GM19395 (cell line): ENCODE measurements around the gene PDLIM7.

Source experiments
- ATAC-seq: cut with Tn5 transposase; IDR thresholded peaks from one replicate; pipeline ENCODE4 v1.9.1; 2021; ENCODE audit warnings: mild to moderate bottlenecking, moderate library complexity; ENCODE audit not compliant: unreplicated experiment

PDLIM7 gene

DNA sequence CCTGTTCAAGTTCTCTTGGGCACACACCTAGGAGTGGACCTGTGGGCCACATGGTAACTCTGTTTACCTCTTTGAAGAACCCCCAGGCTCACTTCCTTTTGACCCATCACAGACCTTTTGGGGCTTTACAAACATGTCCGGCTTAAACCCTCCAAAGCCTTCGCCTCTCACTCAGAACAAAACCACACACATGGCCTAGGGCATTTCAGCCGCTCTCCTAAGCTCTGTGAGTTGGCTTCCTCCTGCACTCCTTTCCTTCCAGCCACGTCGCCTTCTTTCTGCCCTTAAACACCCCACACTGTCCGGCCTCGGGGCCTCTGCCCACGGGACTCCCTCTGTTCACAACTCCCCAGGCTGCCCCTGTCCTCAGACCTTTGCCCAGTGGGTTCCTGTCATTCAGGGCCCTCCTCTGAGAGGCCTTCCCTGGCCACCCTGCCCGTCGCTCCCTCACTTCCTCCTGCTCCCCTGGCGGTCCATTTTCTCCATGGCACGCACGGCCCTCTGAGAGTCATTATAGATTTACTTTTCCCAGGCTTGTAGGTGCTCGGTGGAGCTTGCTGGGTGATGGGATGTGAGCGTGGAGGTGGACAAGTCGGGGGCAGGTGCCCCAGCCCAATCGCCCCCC, 10.3 kb upstream of the PDLIM7 start:
- ATAC-seq = no peak

DNA sequence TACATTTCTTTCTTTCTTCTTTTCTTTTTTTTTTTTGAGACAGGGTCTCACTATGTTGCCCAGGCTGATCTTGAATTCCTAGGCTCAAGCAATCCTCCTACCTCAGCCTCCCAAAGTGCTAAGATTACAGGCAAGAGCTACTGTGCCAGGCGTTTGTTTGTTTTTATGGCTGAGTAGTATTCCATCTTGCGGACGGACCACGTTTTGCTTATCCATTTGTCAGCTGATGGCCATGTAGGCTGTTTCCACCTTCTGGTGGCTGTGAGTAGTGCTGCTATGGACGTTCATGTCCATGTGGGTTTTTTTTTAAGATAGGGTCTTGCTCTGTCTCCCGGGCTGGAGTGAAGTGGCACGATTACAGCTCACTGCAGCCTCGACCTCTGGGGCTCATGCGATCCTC, 9.8 kb upstream of the PDLIM7 start:
- ATAC-seq = no peak

DNA sequence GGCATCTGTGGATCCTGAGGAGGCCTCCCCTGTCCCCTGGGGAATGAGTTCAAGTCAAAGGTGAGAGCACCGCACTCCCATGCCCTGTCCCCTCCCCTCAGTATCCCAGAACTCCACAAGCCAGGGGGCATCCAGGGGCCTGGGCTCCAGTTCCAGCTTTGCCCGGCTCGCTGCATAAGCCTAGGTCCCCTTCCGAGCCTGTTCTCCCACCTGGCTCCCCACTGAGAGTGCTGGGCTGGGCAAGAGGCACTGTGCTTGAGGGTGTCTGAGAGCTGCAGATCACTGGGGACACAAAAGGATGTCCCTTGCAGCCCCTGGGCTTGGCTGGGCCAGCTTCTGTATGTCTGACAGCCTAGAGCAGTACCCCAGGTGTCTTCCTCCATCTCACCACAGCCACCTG, 7.7 kb upstream of the PDLIM7 start:
- no peak for ATAC-seq

DNA sequence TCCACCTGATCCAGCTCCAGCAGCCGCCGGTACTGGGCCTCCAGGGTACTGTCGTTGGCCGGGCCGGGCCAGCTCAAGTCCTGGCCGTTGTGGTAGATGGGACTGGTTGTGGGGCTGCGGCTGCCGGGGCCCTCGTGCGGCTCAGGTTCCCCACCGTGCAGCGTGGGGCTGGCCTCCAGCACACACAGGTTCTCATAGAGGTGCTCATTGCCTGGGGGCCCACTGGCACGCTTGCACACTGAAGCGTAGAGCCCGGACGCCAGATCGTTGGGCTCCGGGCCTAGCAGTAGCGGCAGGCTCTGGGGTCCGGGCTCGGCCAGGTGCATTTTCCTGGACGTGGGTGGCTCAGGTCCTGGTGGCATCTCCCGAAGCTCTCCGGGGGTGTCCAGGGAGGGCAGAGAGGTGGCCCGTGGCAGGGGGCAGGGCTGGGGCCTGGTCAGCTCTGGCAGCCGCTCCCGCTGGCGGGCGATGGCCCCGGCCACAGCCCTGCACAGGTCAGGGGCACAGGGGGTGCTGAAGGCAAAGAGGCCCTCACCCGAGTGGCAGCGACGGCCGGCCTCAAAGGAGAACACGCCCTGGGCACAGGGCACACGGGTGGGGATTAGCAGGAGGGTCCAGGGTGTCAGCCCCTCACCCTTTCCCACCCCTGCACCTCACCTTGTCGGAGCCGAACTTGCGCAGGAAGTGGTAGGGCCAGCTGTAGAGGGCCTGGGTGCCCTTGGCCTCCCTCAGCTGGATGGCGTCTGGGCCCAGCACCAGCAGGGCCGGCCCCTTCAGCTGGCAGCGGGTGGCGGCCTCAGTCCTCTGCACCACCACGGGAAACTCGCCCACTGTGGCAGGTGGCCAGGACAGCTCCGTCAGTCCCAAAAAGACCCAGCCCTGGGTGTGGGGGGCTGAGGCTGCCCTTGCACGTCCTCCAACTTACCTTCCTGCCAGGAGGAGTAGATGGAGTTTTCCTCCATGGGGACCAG, 7.0 kb upstream of the PDLIM7 start:
- no peak for ATAC-seq

DNA sequence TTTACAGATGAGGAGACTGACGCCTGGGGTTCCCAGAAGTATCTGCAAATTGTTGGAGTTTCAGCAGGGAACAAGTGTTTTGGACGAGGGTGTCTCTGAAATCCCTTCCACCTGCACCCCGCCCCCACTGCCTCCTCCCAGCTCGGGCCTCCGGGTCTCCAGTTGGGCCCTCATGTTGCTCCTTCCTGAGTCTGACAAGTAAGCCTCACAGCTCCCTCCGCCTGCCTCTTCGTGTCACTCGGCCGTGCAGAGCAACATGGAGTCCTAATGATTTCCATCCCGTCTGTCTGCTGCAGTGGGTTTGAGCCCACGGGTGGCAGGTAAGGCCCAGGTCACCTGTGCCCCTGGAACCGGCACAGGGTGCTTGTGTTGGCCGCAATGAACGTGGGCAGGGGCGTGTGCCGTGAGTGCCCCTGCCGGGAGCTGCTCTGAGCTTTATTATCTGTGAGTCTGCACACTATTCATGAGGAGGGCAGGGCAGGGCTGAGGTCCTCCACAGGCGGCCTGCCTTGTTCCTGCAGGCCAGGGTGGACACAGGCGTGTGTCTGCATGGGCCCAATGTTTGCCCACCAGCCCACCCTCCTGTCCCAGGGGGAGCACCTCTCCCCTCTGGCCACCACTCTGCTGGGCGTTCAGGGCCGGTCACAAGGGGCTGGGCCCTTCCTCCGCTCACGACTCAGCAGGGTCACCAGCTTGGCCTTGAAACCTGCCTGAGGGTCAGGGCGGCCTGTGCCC, 6.1 kb upstream of the PDLIM7 start:
- ATAC-seq = no peak

DNA sequence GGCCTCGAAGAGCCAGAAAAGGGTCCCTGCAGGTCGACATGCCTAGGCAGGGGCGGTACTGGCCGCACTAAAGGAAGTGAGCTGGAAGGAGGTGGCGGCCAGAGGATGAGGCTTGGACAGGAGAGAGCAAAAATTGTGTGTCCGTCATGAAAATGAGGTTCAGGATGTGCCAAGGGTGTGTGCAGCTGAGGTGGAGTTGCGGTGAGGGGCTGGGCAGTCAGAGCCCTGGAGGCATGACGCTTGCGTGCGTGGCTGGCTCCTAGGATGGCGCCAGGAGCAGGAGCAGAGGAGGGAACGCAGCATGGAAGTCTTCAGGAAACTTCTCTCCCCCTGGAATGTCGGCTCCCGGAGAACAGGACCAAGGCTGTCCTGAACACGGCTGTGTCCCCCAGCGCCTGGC, 5.5 kb upstream of the PDLIM7 start:
- no peak for ATAC-seq

DNA sequence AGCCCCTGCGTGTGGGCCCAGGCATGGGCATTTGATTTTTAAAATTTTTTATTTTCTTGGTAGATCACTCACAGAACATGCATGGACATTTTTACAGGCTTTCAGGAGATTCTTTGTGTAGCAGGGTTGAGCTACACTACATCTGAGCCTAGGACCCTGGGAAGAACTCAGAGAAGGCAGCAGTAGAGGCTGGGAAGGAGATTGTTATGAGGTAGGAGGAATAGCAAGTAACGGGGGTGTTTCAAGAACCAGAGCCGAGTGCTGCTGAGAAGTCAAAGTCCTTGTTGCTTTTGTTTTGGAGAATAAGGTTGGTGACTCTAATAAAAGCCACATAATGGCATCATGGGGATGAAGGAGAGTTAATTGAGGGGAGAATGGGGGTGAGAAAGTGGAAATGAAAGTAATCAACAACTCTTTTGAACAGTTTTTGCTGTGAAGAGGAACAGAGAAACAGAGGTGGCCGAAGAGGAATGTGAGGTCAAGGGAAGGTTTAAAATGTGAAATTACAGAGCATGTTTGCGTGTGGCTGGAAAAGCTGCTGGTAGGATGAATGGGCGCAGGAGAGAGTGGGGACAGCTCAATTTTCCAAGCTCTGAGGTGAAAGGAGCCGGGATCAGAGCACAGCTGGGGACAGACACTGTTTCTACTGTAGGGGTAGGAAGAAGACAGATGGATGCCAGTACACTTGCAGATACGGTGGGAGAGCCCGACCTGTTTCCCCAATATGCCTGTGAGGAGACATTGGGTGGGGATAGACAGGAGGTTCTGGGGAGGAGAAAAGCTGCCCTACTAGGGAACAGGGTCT, 4.7 kb upstream of the PDLIM7 start:
- no peak for ATAC-seq

DNA sequence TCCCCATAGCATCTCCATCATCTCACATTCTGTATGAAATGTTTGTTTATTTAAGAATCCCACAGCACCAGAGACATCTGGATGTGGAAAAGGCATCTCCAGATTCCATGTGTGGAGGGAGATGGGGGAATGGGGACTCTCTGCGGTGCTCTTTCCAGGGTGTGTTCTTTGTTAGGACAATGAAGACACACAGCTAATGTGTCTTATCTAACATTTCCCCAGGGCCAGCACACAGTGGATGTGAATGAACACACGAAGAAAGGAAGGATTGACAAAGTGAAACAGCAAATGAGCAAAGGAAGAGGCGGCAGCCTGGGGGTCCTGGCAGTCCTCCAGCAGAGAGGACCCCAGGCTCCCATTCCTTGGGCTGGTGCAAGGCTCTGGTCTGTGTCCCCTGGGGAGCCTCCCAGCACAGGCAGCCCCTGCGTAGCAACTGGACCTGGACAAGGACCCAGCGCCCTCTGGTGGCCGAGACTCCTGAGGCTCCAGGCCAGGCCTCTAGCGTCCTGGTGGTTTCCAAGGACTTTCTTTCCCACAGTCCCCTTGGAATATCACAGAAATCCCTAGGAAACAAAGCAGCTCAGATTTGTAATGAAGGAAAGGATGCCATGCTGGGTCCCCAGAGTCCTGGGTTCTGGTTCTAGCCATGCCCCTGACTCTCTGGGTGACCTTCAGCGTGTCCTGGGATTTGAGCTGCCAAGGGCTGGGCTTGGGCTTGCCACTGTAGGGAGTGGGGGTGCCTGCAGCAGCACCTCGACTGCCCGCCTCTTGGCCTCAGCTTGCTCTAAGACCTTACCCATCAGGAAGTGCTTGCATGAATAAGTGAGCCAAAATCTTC, 3.5 kb upstream of the PDLIM7 start:
- ATAC-seq = no peak

DNA sequence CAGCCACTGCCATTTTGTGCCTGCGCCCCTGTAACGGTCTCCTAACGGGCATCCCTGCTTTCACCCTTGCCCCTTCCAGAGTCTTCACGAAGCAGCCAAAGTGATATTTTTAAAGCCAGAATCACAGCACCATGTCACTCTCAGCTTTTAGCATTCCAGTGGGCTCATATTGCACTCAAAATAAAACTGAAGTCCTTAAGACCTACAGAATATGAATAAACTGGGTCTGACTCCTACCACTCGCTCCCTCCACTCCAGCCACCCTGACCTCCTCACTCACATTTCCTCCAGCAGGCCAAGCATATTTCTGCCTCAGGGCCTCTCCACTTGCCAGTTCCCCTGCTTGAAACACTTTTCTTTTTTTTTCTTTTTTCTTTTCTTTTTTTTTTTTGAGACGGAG, 2.4 kb upstream of the PDLIM7 start:
- ATAC-seq = no peak

DNA sequence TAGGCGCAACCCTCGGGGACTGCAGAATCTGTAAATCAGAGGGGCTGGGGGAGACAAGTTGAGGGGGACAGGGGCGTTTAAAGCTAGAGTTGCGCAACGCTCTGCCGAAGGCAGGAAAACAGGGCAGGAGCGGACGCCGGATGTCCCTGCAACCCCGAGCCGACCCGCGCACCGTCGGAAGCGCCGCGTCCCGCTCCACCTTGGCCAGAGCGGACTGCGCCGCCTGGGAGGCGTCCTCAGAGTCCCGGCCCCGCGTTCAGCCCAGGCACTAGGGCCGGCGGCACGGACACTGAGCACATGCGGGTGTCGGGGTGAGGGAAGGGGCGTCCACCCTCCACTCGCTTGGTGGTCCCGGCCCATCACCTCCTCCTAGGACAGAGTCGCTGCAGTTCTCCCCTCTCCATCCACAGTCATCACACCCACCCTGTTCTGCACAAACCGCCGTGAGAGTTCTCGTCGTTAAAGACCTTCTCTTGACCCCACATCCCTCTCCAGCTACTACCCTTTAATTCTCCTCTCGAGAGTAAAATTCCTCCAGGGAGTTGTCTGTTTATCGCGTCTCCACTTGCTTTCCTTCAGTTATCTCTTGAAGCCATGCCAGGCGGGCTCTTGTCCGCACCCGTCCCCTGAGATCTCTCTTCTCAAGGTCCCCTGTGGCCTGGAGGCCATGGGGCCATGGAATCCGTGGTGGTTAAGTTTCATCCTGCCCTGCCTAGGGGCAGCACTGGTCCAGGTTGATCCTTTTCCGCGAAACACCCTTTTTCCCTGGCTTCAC, 796 bp upstream of the PDLIM7 start:
- ATAC-seq = peak; percentile 4

DNA sequence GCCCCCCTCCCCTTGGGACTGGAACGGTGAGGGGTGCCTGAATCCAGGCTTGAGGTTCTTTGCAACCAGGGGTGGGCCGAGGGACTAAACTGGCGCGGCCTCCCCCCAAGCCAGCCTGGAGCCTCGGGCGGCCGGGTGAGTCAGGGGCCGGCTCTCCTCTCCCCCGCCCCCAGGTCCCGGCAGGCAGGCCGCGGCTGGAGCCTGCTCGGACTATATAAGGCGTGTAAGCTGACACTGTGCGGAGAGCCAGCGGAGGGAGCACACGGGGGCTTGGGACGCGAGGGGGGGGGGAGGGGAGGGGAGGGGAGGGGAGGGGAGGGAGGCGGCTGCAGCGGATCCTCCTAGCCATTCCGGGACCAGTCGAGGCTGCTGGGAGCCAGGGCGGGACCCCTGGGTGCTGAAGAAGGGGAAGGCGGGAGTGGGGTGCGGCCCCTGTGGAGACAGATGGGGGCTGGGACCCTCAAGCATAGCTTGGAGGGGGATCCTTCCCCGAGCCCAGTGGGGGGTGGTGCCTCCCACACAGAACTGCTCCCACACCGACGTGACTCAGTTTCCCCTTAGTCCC, 595 bp downstream of the PDLIM7 start:
- ATAC-seq = no peak

DNA sequence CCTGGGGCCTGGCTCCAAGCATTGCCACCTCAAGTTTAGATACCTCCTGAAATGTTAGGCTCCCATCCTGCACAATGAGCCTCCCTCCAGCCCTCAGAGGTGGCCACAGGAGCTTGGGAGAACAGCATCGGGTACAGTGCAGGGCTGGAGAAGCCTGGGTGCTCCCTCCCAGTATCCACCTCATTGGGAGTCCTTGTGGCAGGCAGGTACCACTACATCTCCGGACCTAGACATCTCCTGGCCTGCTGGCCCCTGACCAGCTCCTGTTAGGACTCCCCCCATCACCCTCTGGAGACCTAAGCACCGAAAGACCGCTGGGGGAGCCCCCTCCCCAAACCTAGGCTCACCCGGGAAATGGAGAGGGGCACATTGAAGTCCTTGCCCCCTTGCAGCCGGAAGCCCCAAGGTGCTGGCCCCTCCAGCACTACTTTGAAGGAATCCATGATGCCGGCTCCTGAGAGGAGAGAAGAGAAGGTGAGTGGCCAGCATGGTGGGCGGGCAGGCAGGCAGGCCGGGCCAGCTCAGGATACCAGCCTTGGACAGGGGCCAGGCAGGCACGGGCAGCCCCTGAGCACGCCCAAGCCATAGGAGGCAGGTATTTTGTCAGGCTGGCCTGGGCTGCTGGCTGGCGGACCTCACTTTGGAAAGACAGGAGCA, 1.2 kb downstream of the PDLIM7 start:
- ATAC-seq = no peak

DNA sequence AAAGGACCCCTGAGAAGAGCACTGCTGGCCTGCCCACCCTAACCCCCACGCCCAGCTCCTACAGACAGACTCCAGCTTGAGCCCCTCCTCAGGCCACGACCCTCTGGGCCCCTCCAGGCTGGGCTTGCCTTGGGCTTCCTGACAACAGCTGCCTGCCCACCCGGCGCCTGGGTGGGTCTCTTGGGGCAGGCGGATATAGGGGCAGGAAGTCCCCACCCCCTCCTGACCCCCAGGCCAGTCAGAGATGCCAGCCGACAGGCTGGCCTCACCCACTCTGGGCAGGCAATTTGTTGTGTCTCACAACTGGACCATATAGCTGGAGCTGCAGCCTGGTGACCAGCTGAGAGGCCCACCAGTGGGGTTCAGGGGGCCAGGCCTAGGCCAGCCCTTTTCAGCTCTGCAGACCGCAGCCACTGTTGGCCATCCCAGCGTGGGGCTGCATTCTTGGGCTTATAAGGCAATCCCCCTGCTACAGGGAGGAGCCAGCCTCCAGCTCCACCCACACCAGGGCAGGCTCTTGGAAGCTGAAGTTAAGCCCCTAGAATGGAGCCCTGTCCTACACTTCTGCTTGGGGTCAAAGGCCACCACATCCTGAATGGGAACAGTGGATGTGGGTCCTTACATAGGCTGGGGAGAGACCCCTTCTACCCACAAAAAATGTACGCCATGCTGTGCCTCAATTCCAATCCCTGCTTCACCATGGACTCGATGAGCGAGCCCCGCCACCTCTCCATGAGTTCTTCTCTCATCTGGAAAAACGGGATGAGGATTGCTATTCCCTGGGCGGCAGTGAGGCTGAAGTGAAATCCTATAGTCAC, 2.0 kb downstream of the PDLIM7 start:
- no peak for ATAC-seq

DNA sequence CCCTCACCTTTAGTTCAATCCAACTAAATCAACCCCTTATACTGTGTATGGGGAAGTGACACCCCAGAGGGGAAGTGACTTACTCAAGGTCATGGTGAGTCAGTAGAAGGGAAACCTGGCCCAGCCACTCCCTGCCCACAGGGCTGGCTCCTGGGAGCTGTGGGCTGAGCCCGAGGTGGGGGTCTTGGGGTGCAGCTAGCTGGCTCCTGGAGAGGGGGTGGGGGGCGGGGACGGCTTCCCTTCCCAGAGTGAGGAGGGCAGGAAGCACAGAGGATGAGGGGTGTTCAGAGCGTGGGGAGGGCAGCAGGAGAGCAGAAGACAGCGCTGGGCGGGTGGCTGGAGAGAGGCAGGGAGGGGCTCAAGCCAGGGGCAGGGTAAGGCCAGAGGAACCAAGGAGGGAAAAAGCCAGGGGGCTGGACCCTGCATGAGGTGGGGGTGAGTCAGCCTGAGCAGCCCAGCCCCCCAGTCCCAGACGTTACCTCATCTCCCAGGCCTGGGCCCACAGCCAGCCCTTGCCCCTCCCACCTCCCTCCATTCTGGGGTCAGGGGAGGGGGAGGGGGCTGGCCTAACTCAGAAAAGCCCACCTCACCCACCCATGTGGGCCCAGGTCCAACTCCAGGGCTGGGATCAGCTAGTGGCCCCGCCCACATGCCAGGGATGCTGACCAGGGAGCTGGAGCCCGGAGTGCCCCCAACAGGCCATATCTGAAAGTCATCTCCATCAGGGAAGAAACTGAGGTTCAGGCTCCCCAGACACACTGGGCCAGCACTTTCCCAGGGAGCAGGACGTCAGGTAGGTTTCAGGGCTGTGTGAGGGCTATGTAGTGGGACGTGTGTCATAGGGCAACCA, 2.8 kb downstream of the PDLIM7 start:
- no peak for ATAC-seq

DNA sequence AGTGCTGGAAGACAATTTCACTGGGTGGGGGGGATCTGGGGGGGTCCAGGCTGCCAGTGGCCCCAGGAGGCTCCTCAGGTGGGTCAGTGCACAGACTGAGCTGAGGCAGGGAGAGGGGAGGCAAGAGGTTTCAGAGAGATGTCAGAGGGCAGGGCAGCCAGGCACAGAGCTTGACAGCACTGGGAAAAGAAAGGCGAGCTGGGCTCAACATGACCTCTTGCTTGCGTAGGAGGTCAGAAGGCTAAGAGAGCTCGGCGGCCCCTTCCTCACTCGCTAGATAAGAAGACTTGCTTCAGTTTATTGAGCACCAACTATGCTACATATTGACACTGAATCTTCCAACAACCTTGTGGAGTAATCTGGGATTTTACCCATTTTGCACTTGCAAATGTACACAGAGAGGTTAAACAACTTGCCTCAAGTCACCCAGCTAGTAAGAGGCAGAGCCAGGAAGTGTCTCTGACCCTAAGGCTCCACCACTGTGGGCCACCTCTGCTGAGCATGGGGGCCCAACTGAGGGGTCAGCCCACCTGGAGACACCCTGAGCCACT, 3.5 kb downstream of the PDLIM7 start:
- ATAC-seq = no peak

DNA sequence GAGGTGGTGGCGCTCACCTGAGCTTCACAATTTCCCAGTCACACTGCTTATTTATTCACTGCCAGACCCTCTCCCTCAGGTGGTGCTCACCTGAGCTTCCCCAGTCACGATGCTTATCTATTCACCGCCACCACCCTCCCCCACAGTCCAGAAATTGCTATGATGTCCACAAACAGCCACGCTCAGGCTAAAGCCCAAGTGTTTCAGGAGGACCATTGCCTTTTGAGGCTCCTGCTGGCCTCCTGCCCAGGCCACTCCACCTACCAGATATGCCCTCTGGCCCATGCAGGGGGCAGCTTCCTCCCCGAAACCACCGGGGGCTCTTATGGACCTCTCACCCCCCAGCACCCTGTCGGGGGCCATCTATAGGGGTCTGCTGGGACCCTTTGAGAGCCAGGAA, 4.6 kb downstream of the PDLIM7 start:
- no peak for ATAC-seq
